GM23248 (cell line): ENCODE data around the gene MBP. TPM values are rescaled to one million over a fixed set of nuclear protein-coding genes. Genes with fewer than 3 reads are reported as not detected.

Source experiments
- DNase-seq: peaks from one replicate; pipeline ENCODE4 v3.0.0-alpha.2; 2015
- H2AFZ ChIP-seq: fragments of 200-600 bp; sonication (generic); 2 replicates; pipeline ENCODE4 v1.6.1; 2016; ENCODE audit warnings: antibody characterized with exemption
- H3F3A ChIP-seq: fragments of 200-600 bp; sonication (generic); 2 replicates; pipeline ENCODE4 v1.6.1; 2016; ENCODE audit warnings: mild to moderate bottlenecking, antibody characterized with exemption, mixed run types; ENCODE audit not compliant: insufficient read depth
- H3K27ac ChIP-seq: fragments of 200-600 bp; sonication (generic); 2 replicates; pipeline ENCODE4 v1.5.1; 2016; ENCODE audit warnings: mild to moderate bottlenecking
- H3K27me3 ChIP-seq: fragments of 200-600 bp; sonication (generic); replicated peaks from 2 replicates; pipeline ENCODE4 v1.6.1; 2016; ENCODE audit warnings: mild to moderate bottlenecking; ENCODE audit not compliant: insufficient read depth
- H3K36me3 ChIP-seq: fragments of 200-600 bp; sonication (generic); 2 replicates; pipeline ENCODE4 v1.6.1; 2016; ENCODE audit warnings: low read depth, mild to moderate bottlenecking
- H3K4me1 ChIP-seq: fragments of 200-600 bp; sonication (generic); 2 replicates; pipeline ENCODE4 v1.6.1; 2016; ENCODE audit warnings: mild to moderate bottlenecking; ENCODE audit not compliant: insufficient read depth
- H3K4me2 ChIP-seq: fragments of 200-600 bp; sonication (generic); one replicate; pipeline ENCODE4 v1.6.1; 2016; ENCODE audit warnings: mild to moderate bottlenecking; ENCODE audit not compliant: unreplicated experiment
- H3K4me3 ChIP-seq: fragments of 200-600 bp; sonication (generic); 2 replicates; pipeline ENCODE4 v1.5.1; 2016; ENCODE audit warnings: mild to moderate bottlenecking
- H3K79me2 ChIP-seq: fragments of 200-600 bp; sonication (generic); 2 replicates; pipeline ENCODE4 v1.6.1; 2016; ENCODE audit warnings: mild to moderate bottlenecking; ENCODE audit not compliant: insufficient read depth
- H3K9ac ChIP-seq: fragments of 200-600 bp; sonication (generic); 2 replicates; pipeline ENCODE4 v1.6.1; 2016; ENCODE audit warnings: mild to moderate bottlenecking
- H3K9me2 ChIP-seq: fragments of 200-600 bp; sonication (generic); 2 replicates; pipeline ENCODE4 v1.6.1; 2016; ENCODE audit warnings: mixed run types, mild to moderate bottlenecking, moderate library complexity; ENCODE audit not compliant: insufficient read depth
- H3K9me3 ChIP-seq: fragments of 200-600 bp; sonication (generic); one replicate; pipeline ENCODE4 v1.6.1; 2017; ENCODE audit warnings: low read depth
- H4K20me1 ChIP-seq: fragments of 200-600 bp; sonication (generic); 2 replicates; pipeline ENCODE4 v1.6.0; 2016; ENCODE audit not compliant: insufficient read depth
- EZH2 ChIP-seq: fragments of 200-600 bp; sonication (generic); IDR thresholded peaks from 2 replicates; pipeline ENCODE4 v1.6.1; 2018; ENCODE audit warnings: antibody characterized with exemption, mild to moderate bottlenecking; ENCODE audit not compliant: insufficient read depth, poor library complexity, severe bottlenecking
- EZH2phosphoT487 ChIP-seq: fragments of 200-600 bp; sonication (generic); IDR thresholded peaks from 2 replicates; pipeline ENCODE4 v1.6.1; 2018; ENCODE audit warnings: antibody characterized with exemption, moderate library complexity, mild to moderate bottlenecking, low read depth; ENCODE audit not compliant: insufficient read depth
- WGBS, 2 experiments: methylation state at CpG; one replicate each; pipeline ENCODE4 v1.1.6; 2015 to 2017; ENCODE audit warnings: low lambda C conversion rate in 2 of 2, low coverage in 1 of 2; ENCODE audit errors: missing lambda C conversion rate in 2 of 2; 5-methylcytosine and 5-hydroxymethylcytosine counted together
- in situ Hi-C: fragments of 300-500 bp; cut with MboI; formaldehyde crosslinking; loops from 2 replicates; pipeline ENCODE4 v1.15.0; 2020
- polyA plus RNA-seq: library from polyadenylated mRNA; unstranded; fragments of >200 nt; fragmentation: Nextera tagmentation; extraction: Ambion mirVana; gene quantifications from 2 replicates; pipeline ENCODE4 v1.2.1, GENCODE V29; 2016
- total RNA-seq: library from RNA; depleted of rRNA; stranded (reverse); fragments of >200 nt; shearing (Covaris generic); gene quantifications from 2 replicates; pipeline ENCODE4 v1.2.3, GENCODE V29; 2014

MBP gene
- total and polyA plus RNA-seq, 2 experiments from 2014 or later = 2.2 to 2.9 TPM

DNA sequence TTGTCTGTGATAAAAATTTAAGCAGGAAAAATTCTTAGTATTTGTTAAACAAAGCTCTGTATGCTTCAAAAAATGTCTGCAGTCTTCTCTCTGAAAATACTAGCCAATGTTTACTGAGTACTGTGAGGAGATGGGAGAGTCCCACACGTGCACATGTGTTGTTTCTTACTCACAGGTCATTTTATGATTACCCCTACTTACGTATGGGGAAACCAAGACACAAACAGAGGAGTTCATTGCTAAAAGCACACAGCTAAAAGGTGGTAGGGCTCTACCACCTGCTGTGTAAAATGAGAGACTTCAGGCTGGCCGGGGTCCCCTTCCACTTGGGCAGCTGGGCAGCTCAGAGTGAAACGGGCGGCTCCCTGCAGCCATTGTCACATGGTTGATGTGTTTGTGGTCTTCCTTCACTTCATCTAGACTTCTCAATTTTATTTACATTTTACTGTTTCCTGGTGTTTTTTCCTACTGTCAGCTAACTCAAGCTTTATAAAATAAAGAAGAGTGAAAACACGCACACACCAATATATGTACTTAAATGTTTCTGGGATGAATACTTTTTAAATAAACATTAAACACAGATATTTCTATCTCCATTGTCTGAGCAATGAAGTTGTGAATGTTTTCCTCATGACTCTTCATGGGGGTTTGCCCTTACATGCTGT is 71.2 kb downstream of the MBP start:
- Histone ChIP-seq H3K9ac (no peak overlapping the region), H4K20me1 (no peaks in the 10 kb centered on the region), H3K27me3 (no peaks in the 10 kb centered on the region), H2AFZ (no peak overlapping the region), H3K9me2 (no peaks in the 10 kb centered on the region), H3K4me1 (peaks cover 24% of the 10 kb centered on the region), H3K79me2 (no peaks in the 10 kb centered on the region), H3K36me3 (no peaks in the 10 kb centered on the region), H3K27ac (no peak overlapping the region), H3K4me2 (no peak overlapping the region), H3K4me3 (no peak overlapping the region), H3F3A (peaks cover 20% of the 10 kb centered on the region), H3K9me3 (no peaks in the 10 kb centered on the region)
- in situ Hi-C loops = loop anchor here (25.0 kb wide), 1 partner anchor 151 kb away; no protein-coding TSS in a partner anchor
- WGBS, 2 experiments = 88 to 89% methylated on average over 6 of the region's 6 CpGs
- TF ChIP-seq EZH2phosphoT487 = no peak
- no peak for TF ChIP-seq EZH2
- no peak for DNase-seq

DNA sequence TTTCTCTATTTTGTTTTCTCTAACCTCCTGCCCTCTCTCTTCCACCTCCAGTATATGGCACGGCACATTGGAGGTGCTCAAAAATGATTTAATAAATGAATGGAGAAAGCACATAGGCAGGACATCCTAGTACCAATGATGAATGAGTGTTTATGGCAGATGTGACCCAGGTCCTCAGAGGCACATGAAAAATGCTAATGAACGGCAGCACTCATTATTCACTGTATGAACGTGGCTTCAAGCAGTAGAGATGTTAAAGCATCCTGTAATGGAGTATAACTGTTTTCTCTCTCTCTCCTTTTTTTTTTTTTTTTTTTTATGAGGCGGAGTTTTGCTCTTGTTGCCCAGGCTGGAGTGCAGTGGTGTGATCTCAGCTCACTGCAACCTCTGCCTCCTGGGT is 72.4 kb downstream of the MBP start:
- no peak for TF ChIP-seq EZH2
- TF ChIP-seq EZH2phosphoT487 = no peak
- peaks cover 11% of the 10 kb centered on the region for H3F3A ChIP-seq
- in situ Hi-C loops = loop anchor here (25.0 kb wide), 1 partner anchor 152 kb away; no protein-coding TSS in a partner anchor

DNA sequence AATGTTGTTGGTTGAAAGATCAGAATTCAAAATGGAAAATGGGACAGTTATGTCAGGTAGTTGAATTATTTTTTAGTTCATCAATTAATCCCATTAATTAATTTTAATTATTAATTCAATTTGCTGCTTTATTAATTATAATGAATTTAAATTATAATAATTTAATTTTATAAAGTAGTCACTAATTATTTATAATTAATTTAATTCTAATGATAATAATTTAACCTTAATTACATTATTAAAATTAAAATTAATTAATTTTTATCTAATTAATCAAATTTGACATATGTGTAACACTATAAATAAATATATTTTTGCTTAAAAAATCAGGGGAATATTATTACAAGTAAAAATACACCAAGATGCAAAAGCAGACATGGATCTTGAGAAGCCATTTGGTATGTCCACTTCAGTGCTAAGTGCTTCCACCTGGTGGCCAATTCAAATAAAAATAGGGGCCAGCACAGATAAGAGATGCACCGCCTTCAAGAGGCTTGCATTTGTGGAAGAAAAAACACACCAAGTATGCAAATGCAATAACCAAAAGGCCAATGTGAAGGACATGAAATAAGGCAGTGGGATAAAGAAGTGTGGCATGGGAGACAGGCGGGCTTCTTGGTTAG is 73.2 kb downstream of the MBP start:
- Histone ChIP-seq H3K4me3 (no peak overlapping the region), H3K9ac (no peak overlapping the region), H3K27ac (no peak overlapping the region), H3K9me3 (no peaks in the 10 kb centered on the region), H3K79me2 (no peaks in the 10 kb centered on the region), H3K9me2 (no peaks in the 10 kb centered on the region), H4K20me1 (no peaks in the 10 kb centered on the region), H3K36me3 (no peaks in the 10 kb centered on the region), H3F3A (peaks cover 4% of the 10 kb centered on the region), H3K4me1 (peaks cover 17% of the 10 kb centered on the region), H3K4me2 (no peak overlapping the region), H3K27me3 (no peaks in the 10 kb centered on the region), H2AFZ (no peak overlapping the region)
- DNase-seq = peak; percentile 78
- TF ChIP-seq EZH2phosphoT487 (no peak), EZH2 (no peak)
- in situ Hi-C loops = loop anchor here (25.0 kb wide), 1 partner anchor 153 kb away; no protein-coding TSS in a partner anchor
- 91 to 95% methylated on average over 2 of the region's 2 CpGs for WGBS, 2 experiments

More for the DNA sequence above, 72.4 kb downstream of the MBP start:
- Histone ChIP-seq H3K4me3 (no peak overlapping the region), H3K9me3 (no peaks in the 10 kb centered on the region), H3K79me2 (no peaks in the 10 kb centered on the region), H3K27ac (no peak overlapping the region), H3K36me3 (no peaks in the 10 kb centered on the region), H3K9ac (no peak overlapping the region), H3K4me2 (no peak overlapping the region), H3K27me3 (no peaks in the 10 kb centered on the region), H2AFZ (no peak overlapping the region), H4K20me1 (no peaks in the 10 kb centered on the region), H3K9me2 (no peaks in the 10 kb centered on the region), H3K4me1 (peaks cover 18% of the 10 kb centered on the region)
- DNase-seq = no peak
- 78 to 84% methylated on average over 4 of the region's 4 CpGs for WGBS, 2 experiments

DNA sequence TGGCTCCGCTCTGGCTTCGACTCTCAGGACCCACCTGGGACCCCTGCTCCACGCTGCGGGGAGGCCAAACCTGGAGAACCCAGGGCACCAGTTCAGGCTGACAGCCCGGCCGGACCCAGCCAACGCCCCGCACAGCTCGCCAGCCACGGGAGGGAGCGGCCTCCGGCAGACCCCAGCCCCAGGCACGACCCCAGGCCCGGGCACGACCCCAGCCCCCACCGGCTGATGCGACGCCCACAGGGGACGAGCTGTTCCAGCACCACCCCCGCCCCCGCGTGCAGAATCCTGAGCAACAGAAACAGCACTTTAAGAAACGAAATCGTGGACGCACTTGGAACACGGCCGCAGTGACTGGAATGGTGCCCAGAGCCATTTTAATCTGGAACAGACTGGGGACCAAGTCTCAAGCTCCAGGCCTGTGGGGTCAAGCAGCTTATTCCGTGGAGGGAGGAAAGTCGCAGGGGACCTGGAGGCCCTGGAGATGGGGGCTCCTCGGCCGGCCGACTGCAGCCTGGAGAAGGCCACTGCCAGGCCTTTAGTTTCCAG is 74.2 kb downstream of the MBP start:
- no peaks in the 10 kb centered on the region for H3F3A ChIP-seq
- H3K27me3 ChIP-seq = no peaks in the 10 kb centered on the region
- no peaks in the 10 kb centered on the region for H3K9me3 ChIP-seq
- no peak overlapping the region for H3K27ac ChIP-seq
- in situ Hi-C loops = loop anchor here (25.0 kb wide), 1 partner anchor 154 kb away; no protein-coding TSS in a partner anchor
- no peak overlapping the region for H3K9ac ChIP-seq
- H4K20me1 ChIP-seq = no peaks in the 10 kb centered on the region
- H2AFZ ChIP-seq = no peak overlapping the region
- no peaks in the 10 kb centered on the region for H3K79me2 ChIP-seq
- H3K4me2 ChIP-seq = no peak overlapping the region
- TF ChIP-seq EZH2 (no peak), EZH2phosphoT487 (no peak)
- H3K9me2 ChIP-seq = no peaks in the 10 kb centered on the region
- no peak for DNase-seq
- peaks cover 17% of the 10 kb centered on the region for H3K4me1 ChIP-seq
- 86 to 87% methylated on average over 27 to 29 of the region's 32 CpGs for WGBS, 2 experiments
- no peaks in the 10 kb centered on the region for H3K36me3 ChIP-seq
- H3K4me3 ChIP-seq = no peak overlapping the region
